ENCODE results near the gene KDM3A. TPM values are rescaled to one million over a fixed set of nuclear protein-coding genes. Genes with fewer than 3 reads are reported as not detected.

KDM3A gene
- total RNA-seq, 1 experiment from 2014 or later, result 52.6 TPM

GRCh38 chr2:86513948-86514660 is 72.9 kb downstream of the KDM3A start:
- POLR2A ChIA-PET, result no interaction called here
- ATAC-seq, result no peak

More at GRCh38 chr2:86513948-86514660, 72.9 kb downstream of the KDM3A start:
- peaks cover 0 to 5% of the 10 kb centered on the region in 2 experiments; a peak in 2 of 4 replicates for H3K36me3 ChIP-seq (ENCODE audit: control insufficient read depth in 1 of 2, insufficient read depth in 2 of 2, low read length in 2 of 2)
- H3K4me1 ChIP-seq (ENCODE audit: control insufficient read depth in 1 of 2, insufficient read depth in 2 of 2, low read length in 2 of 2), result no peaks in the 10 kb centered on the region
- no TSS peak for BruUV-seq (replicated peaks)
- H3K27ac ChIP-seq (ENCODE audit: low read depth, low read length), result no peak overlapping the region
- H3K4me3 ChIP-seq (replicated peaks in 1 of 2; ENCODE audit: low read depth in 1 of 2, low read length in 2 of 2), result no peak overlapping the region
- H3K9me2 ChIP-seq (ENCODE audit: insufficient read depth), result no peaks in the 10 kb centered on the region
- TF ChIP-seq TCF7L2 (IDR thresholded peaks at IDR 0.05; ENCODE audit: borderline replicate concordance, extremely low read depth, insufficient read depth, insufficient read length), result no peak
- TF ChIP-seq ATF3 (IDR thresholded peaks at IDR 0.05), result no peak
- no peak for TF ChIP-seq RAD21 (IDR thresholded peaks at IDR 0.05; ENCODE audit: low read depth)
- no peak for TF ChIP-seq ELF1 (IDR thresholded peaks at IDR 0.05; ENCODE audit: borderline replicate concordance, low read depth)
- TF ChIP-seq MAX (IDR thresholded peaks at IDR 0.05), result no peak
- no peak for TF ChIP-seq EGR1 (IDR thresholded peaks at IDR 0.05; ENCODE audit: low read depth)
- TF ChIP-seq, protein P1, sequence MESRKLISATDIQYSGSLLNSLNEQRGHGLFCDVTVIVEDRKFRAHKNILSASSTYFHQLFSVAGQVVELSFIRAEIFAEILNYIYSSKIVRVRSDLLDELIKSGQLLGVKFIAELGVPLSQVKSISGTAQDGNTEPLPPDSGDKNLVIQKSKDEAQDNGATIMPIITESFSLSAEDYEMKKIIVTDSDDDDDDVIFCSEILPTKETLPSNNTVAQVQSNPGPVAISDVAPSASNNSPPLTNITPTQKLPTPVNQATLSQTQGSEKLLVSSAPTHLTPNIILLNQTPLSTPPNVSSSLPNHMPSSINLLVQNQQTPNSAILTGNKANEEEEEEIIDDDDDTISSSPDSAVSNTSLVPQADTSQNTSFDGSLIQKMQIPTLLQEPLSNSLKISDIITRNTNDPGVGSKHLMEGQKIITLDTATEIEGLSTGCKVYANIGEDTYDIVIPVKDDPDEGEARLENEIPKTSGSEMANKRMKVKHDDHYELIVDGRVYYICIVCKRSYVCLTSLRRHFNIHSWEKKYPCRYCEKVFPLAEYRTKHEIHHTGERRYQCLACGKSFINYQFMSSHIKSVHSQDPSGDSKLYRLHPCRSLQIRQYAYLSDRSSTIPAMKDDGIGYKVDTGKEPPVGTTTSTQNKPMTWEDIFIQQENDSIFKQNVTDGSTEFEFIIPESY (IDR thresholded peaks at IDR 0.05; ENCODE audit: extremely low read depth, insufficient replicate concordance, low read length), result no peak
- TF ChIP-seq CEBPB (IDR thresholded peaks at IDR 0.05; ENCODE audit: low read depth), result no peak
- no peak for TF ChIP-seq SIN3A (IDR thresholded peaks at IDR 0.05; ENCODE audit: low read depth)
- TF ChIP-seq FOSL1 (IDR thresholded peaks at IDR 0.05; ENCODE audit: low read depth), result no peak
- no peak for TF ChIP-seq SRF (IDR thresholded peaks at IDR 0.05; ENCODE audit: low read depth)
- TF ChIP-seq POLR2AphosphoS5 (IDR thresholded peaks at IDR 0.05; ENCODE audit: low read depth, low read length), result no peak
- no peak for TF ChIP-seq YY1 (IDR thresholded peaks at IDR 0.05; ENCODE audit: extremely low read depth, insufficient replicate concordance, low read depth, low read length)
- no peak for TF ChIP-seq ZNF274 (IDR thresholded peaks at IDR 0.05; ENCODE audit: low read depth, low read length)
- TF ChIP-seq SP1 (IDR thresholded peaks at IDR 0.05; ENCODE audit: low read depth), result no peak
- TF ChIP-seq EZH2 (IDR thresholded peaks at IDR 0.05), result no peak
- TF ChIP-seq JUND (IDR thresholded peaks at IDR 0.05), result no peak
- ChIA-PET CTCF (no interaction called here), RAD21 (ENCODE audit: low non-redundant PET in 1 of 2, low total read pairs in 2 of 2, uncharacterized antibody in 2 of 2, unreplicated experiment in 2 of 2) (no interaction called here)
- intact Hi-C loops (cut with micrococcal nuclease), result no loop called here
- H2AFZ ChIP-seq (ENCODE audit: low read depth, low read length, poor library complexity, severe bottlenecking), result no peak overlapping the region
- no peak for DNase-seq (ENCODE audit: low read depth, low spot score)
- H3K9me3 ChIP-seq (ENCODE audit: control insufficient read depth in 1 of 2, insufficient read depth in 1 of 2, low read depth in 1 of 2, low read length in 2 of 2), result no peaks in the 10 kb centered on the region; a peak in 1 of 4 replicates
- no peak overlapping the region for H3K9ac ChIP-seq (ENCODE audit: low read length)
- no peak overlapping the region for H3K4me2 ChIP-seq (ENCODE audit: low read length)
- no peaks in the 10 kb centered on the region for H4K20me1 ChIP-seq (ENCODE audit: insufficient read depth)
- H3K27me3 ChIP-seq (ENCODE audit: insufficient read depth, low read length), result no peaks in the 10 kb centered on the region
- no peaks in the 10 kb centered on the region for H3K79me2 ChIP-seq (ENCODE audit: insufficient read depth, low read length)
